ENCODE results near the gene NAP1L2.
"Not testable (repeated sequence)": the region's sequence is repeated elsewhere in the genome, so short reads cannot be mapped to it uniquely, and the experiment has no call there.

Gene NAP1L2

GRCh38 chrX:73214426-73215094 is at the start of gene NAP1L2:
NAP1L2 (minus strand) TSS chrX:73214851; CDS start chrX:73214492, 359 bp downstream.
- peak; percentile 11 for DNase-seq

DNA sequence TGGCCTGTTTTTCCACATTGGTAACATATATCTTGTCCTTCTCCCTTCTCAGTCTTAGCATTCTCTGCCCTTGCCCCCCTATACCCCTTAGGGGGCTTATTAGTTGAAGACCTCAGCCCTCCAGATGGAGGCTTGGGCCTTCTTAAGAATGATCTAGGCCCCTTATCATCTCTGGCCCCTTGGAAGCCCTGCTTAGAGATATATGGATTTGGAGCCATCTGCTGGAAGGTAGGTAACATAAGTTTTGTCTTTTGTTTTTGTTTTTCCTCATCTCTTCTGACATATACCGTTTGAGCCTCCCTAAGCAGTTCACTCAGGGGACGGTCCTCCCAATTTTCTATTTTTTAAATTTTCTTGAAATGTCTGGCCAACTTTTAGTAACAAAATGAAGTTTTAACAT is 48.3 kb upstream of the NAP1L2 start:
- DNase-seq = no peak

DNA sequence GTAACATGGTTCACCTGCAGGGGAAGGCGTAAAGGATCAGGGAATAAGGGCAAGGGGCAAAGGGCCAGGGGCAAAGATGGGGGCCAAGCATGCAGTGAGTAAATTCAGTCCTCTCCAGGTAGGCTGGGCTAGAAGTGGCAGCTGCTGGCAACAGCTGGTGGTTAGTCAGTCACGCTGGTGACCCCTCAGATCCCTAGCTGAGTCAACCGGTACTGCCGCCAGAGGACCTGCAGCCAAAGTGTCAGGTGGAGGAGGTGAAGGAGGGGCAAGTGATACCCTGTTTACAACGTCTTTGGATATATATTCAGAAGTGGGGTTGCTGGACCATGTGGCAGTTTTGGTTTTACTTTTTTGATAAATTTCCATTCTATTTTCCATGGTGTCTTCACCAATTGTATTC is 24.6 kb upstream of the NAP1L2 start:
- no peak for DNase-seq

DNA sequence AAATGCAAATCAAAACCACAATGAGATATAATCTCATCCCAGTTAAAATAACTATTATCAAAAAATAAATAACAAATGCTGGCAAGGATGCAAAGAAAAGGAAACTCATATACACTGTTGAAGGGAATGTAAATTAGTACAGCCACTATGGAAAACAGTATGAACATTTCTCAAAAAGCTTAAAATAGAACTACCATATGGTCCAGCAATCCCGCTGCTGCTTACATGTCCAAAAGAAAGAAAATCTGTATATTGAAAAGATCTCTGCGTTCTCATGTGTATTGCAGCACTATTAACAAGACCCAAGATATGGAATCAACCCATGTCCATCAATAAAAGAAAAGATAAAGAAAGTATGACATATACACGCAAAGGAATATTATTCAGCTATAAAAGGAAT is 3.0 kb upstream of the NAP1L2 start:
- no peak for DNase-seq

DNA sequence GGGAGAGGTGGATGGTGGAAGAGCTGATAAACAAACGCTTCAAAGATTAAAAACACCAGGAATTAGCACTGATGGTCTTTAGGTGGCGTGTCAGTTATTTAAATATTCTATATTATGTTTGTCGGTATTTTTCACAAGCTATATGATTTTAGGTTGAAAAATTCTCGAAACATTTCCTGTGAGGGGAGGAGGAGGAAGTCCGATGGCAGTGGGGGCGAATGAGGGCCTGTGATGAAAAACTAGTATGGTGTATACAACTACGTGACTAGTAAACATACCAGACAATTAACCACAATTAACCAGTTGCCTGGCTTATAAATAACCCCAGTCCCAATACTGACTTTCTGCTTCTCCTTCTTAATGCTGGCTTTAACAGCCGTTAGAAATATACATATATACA is 595 bp upstream of the NAP1L2 start:
- no peak for DNase-seq

DNA sequence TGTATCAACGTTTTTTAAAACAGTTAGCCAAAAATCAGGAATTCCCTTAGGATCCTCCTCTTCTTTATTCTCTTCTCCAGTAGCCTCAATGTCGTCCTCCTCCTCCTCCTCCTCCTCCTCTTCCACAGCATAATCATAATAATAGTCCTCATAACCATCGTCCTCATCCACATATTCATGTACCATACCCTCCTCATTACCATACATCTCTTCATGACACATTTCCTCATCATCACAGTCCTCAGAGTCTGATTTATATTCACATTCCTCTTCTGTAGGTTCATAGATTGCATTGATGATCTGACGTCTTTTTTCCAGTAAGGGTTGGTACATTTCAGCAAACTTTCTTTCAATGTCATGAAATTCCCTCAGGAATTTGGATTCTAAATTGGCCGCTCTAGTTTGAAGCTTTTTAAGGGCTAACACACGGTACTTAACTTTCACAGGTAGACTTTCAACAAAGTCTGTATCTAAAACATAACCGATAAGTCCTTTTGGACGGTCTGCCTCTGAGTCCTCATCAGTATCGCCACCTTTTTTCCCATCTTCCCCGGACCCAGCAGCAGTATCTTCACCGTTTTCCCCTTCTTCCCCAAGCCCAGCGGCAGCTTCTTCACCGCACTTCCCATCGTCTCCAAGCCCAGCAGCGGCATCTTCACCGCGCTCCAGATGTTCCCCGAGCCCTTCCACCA is 771 bp downstream of the NAP1L2 start:
- DNase-seq = no peak

GRCh38 chrX:73206366-73206765 is 8.3 kb downstream of the NAP1L2 start:
- DNase-seq = no peak

GRCh38 chrX:73182502-73183114 is 32.0 kb downstream of the NAP1L2 start:
- DNase-seq = no peak

GRCh38 chrX:73168945-73169344 is 45.7 kb downstream of the NAP1L2 start:
- not testable (repeated sequence) for DNase-seq
